EH (cell line): ENCODE measurements around the gene MARCHF9.
"Not testable (repeated sequence)": the region's sequence is repeated elsewhere in the genome, so short reads cannot be mapped to it uniquely, and the experiment has no call there.

ENCODE experiments used
- DNase-seq: peaks from one replicate; pipeline ENCODE4 v3.0.0-alpha.2; 2015; ENCODE audit warnings: low read depth

Gene MARCHF9

DNA sequence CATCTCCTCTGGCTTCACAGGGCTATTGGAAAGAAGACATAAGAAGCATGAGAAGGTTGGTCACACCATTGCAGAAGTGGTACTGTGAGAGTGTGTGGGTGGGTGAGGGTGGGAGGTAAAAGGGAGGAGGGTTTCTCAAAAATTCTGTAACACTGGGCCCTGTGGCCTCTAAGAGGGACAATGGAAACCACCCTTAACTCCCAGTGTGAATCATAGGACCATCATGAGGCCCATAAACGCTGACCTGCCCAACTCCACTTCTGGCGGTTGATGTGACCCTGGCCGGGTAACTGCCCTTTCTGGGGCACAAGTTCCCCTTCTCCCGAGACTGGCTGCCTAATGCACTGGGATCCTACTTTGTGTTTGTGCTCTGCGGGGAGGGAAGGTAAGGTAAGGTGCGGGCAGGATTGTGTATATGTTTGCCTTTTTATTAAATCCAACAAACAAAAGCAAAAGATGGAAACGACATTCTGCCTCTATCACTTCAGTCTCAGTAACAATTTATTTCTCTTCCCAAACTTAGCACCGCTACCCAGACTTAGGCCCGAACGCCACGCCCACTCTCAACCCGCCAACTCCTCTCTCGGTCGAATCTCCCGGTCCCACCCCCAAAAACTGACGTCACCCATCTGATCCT, 16.5 kb downstream of the MARCHF9 start:
- DNase-seq: peak; percentile 93

DNA sequence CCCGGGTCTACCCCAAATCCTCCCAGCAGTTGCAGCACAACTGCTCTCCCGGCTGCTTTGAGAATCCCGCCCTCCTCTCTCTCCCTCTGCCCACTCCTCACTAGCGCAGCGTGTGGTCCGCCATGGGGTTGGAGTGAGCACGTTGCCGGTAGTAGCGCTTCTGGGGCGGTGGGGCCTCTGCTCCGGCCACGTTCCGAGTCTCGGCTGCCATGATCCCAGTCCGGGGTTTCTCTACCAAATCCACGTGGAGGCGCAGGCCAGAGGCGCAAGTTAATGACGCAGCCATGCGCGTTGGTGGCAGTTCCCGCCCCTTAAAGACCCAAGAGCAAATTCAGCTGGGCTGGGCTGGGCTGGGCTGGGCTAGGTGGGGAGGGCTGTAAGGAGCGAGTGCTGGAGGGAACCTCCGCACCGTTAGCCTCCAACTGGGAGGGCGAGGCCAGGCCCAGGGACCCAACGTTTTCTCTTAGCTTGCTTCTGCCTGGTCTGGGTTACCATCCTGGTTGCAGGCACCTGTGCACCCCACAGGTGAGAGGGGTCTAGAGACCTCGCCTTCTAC, 17.0 kb downstream of the MARCHF9 start, which contains the start of gene METTL1:
Gene METTL1 (minus strand): TSS at position 233 of the 556 bp plus-strand sequence. CDS start 22 bp downstream, at position 211.
- DNase-seq: peak; percentile 97

DNA sequence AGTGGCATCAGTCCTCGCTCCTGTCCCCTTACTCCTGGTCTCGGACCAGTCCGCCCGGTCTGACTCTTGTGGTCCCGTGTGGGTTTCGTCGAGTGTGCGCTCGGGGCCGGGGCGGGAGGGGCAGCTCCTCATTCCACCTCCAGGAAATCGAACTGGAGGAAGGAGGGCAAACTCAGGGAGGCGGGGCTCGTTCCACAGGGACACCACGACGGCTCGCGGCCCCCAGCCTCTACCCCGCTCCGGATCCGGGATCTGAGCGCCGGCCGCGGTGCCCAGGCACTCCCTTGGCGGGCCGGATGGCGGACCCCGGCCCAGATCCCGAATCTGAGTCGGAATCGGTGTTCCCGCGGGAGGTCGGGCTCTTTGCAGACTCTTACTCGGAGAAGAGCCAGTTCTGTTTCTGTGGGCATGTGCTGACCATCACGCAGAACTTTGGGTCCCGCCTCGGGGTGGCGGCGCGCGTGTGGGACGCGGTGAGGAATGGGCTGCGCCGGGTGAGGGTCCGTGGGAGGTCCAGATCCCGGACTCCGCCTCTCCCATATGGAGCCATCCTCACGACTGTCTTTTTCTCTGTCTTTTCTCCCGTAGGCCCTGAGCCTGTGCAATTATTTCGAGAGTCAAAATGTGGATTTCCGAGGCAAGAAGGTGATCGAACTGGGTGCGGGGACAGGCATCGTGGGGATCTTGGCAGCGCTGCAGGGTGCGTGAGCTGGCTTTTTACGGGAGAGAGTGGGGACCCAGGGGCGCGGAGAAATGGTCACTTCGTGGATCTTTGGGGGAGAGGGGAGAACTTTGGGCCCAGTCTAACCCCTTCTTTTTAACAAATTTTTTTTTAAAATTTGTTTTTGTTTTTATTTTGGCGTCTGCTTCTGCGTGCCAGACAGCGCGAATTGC, 17.8 kb downstream of the MARCHF9 start, which contains the start of gene EEF1AKMT3:
Gene EEF1AKMT3 (plus strand): TSS at position 186 of the 894 bp plus-strand sequence. CDS start 111 bp downstream, at position 297.
- DNase-seq: peak; percentile 71

DNA sequence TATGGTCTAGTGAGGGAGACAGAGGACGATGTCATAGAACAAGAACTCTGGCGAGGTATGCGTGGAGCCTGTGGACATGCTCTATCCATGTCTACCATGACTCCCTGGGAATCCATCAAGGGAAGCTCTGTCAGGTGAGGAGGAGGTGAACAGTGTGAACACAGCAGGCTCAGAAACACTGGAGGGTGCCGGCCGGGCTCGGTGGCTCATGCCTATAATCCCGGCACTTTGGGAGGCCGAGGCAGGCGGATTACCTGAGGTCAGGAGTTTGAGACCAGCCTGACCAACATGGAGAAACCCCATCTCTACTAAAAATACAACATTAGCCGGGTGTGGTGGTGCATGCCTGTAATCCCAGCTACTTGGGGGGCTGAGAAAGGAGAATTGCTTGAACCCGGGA, 19.7 kb downstream of the MARCHF9 start:
- not testable (repeated sequence) for DNase-seq

DNA sequence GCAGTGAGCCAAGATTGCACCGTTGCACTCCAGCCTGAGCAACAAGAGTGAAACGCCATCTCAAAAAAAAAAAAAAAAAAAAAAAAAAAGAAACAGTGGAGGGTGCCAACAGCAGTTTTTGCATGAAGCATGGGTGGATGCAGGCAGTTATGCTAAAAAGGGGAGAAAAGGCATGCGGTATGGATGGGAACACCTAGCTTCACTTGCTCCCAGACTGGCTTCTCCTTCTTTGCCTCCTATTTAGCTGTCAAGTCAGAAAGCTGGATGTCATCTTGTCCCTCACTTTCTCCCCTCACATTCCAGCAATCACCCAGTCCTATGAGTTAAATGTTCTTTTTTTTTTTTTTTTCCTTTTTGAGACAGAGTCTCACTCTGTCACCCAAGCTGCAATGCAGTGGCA, 20.1 kb downstream of the MARCHF9 start:
- DNase-seq: no peak

DNA sequence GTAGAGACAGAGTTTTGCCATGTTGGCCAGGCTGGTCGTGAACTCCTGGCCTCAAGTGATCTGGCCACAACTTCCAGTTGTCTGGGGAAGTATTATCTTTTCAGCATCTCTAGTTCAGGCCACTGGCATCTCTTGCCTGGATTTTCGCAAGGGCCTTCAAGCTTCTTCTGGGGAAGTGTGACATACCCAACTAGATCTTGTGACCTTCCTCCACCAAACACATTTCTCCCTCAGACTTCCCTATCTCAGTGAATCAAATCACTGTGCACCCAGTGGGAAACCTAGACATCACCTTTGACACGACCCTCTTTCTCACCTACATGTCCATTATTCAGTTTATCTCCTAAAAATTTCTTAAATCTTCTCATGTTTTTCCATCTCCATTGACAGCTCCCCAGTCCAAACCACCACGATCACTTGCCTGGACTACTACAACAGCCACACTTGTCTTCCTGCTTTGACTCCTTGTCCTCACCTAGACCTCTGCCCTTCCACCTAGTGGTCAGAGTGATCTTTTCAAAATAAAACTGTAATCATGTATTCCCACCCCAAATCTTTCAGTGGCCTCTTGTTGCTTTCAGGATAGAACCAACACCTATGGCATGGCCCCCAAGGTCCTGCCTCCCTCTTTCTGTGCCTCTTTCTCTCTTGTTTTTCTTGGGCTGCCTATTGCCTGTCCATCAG, 20.8 kb downstream of the MARCHF9 start:
- DNase-seq: no peak

DNA sequence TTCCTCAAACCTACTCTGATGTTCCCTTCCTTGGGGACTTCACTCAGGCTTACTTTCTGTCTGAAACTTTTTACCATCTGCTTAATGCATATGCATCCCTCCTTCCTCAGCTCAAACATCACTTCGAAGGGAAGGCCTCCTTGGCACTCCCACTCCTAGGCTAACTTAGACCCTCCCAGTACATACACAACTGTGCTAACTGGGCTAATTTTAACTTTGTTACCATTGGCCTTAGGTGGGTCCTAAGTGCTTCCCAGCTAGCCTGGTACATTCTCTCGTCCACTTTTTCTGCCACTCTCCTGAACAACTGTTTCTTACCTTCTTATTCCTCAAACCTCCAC, 21.3 kb downstream of the MARCHF9 start:
- no peak for DNase-seq

DNA sequence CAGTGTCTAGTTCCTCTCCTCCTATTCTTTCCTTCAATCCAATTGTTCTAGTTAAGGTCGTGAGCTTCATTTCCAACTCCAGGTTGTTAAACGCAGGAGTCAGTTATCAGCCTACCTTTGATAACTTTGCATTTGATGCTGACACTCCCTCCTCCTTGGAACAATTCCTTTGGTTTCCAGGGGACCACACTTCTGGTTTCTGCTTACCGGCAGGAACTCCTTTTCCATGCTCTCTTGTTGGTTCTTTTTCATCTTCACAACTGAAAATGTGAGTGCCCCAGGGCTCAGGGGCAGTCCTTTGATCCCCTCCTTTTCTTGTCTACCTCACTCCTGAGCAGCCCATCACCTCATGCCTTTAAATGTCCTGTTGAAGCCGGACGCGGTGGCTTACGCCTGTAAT, 22.5 kb downstream of the MARCHF9 start:
- DNase-seq: no peak

DNA sequence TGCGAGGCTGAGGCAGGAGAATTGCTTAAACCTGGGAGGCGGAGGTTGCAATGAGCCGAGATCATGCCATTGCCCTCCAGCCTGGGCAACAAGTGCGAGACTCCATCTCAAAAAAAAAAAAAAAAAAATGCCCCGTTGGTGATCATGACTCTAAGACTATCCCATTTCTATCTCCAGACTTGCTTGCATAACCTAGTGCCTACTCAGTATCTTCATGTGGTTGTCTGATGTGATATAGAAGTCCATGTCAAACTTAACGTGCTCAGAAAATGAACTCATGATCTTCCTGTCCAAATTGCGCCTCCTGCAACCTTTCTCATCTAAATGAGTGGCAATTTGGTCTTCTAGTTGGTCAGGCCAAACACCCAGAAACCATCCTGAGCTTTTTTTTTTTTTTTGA, 23.0 kb downstream of the MARCHF9 start:
- DNase-seq: no peak

DNA sequence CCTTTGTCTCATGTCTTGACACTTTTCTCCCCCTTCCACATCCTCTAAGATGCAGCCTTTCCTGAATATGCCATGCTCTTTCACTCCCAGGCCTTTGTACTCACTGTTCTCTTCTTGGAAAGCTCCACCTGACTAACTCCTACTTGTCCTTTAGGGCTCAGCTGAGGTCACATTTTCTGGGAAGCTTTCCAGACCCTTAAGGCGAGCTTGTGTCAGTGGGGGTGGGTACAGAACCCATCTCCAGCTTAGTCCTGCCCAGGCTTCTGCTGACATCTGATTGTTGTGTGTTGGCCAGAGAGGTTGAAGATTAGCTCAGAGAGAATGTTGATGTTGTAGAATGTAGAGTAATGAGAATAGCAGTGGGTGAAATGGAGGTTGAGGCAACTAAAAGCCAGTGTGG, 24.8 kb downstream of the MARCHF9 start:
- peak; percentile 42 for DNase-seq

DNA sequence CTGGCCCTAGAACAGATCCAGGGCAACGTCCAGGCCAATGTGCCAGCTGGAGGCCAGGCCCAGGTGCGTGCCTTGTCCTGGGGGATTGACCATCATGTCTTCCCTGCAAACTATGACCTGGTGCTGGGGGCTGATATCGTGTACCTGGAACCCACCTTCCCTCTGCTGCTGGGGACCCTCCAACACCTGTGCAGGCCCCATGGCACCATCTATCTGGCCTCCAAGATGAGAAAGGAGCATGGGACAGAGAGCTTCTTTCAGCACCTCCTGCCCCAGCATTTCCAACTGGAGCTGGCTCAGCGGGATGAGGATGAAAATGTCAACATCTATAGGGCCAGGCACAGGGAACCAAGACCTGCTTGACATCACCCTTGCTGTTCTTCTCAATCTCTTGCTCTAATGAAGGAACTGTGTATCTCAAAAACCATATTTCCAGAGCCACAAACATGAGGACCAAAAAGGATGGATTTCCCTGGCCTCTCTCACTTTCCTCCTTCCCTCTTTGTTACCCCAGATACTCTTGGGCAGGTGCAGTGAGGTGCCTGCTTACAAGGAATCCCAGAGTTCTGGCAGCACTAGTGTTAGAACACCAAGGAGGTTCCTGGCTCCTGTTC, 25.5 kb downstream of the MARCHF9 start:
- no peak for DNase-seq

DNA sequence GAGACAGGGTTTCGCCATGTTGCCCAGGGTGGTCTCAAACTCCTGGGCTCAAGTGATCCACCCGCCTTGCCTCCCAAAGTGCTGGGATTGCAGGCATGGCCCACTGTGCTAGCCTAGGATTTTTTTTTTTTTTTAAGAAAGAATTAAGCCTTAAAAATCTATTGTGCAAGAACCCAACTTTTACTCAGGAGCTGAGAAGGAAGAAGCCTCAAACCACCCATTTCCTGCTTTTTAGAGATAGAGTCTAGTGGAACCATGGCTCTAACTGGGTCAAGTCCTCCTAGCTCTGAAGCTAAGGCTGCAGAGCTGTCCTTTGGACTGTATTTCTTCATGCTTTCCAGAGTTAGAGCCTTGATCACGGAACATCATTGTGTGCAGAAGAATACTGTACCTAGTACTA, 26.3 kb downstream of the MARCHF9 start:
- DNase-seq: no peak

DNA sequence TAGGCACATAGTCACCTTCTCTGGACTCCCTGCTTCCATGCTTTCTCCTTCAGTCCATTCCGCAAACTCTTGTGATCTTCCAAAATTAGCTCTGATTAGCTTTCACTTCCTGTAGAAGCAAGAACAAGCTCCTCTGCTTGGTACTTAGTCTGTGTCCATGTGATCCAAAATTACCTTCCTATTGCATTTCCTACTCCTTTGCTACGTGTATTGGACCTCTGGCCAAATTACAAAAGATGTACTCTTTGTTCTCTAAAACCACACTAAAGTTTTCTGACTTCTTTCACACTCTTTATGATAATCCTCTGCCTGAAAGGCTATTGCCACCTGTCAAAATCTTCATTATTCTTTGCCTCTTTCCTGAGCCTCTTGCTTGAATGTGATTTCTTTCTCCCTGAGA, 26.9 kb downstream of the MARCHF9 start:
- DNase-seq: no peak

DNA sequence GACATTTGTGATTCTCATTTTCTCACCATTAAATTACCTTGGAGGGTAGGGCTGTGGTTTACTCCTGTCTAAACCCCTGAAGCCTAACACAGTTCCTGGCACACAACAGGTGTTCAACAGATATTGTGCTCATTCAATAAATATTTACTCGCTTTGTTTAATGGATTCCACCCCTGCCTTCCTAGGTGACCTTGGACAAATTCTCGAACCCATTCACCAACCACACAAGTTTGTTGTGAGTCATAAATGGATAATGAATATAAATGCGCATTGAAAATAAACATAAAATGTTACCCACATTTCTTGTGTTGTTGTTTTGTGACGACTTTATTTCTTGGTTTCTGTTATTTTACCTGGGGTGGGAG, 27.3 kb downstream of the MARCHF9 start:
- DNase-seq: no peak

DNA sequence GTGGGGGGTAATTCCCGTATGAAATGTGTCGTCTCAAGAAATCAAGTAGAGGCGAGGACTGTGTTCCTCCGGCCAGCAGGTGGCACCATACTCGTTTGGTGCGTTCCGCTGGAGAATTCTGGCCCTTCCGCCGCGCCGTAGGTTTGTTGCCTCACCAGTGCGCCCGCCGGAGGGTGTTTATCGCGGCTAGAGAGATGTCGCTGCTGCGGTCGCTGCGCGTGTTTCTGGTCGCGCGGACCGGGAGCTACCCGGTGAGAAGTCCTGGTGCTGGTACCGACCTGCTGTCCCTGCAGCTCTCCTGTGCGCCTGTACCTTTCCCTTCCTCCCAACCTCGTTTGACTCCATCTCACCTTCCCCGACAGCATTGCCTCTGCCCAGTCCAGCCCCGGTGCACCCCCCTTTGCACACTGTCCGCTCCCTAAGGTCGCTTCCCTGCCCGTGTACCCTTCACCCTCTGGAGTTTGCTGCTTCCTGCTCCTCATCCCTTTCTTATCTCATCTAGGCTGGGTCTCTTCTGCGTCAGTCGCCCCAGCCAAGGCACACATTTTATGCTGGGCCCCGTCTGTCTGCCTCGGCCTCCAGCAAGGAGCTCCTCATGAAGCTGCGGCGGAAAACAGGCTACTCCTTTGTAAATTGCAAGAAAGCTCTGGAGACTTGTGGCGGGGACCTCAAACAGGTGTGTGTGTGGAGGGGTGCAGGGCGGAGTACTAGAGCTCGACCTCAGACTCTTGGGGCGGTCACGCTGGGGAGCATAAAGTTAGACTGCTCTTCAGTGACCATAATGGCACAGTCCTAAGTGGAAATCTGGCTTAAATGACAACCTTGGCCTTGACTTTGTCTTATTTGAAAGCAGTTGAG, 27.9 kb downstream of the MARCHF9 start, which contains the start of gene TSFM:
Gene TSFM (plus strand): TSS at position 180 of the 858 bp plus-strand sequence. CDS start 15 bp downstream, at position 195.
- DNase-seq: peak; percentile 90

DNA sequence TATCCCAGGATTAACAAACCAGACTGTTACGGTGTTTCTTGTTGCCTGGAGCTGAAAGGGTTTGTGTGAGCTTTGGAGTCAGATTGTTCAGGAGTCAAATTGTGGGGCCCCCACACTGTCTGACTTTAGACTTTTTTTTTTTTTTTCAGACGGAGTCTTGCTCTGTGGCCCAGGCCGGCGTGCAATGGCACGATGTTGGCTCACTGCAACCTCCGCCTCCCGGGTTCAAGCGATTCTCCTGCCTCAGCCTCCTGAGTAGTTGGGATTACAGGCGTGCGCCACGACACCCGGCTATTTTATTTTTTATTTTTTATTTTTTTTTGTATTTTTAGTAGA, 28.5 kb downstream of the MARCHF9 start:
- no peak for DNase-seq

DNA sequence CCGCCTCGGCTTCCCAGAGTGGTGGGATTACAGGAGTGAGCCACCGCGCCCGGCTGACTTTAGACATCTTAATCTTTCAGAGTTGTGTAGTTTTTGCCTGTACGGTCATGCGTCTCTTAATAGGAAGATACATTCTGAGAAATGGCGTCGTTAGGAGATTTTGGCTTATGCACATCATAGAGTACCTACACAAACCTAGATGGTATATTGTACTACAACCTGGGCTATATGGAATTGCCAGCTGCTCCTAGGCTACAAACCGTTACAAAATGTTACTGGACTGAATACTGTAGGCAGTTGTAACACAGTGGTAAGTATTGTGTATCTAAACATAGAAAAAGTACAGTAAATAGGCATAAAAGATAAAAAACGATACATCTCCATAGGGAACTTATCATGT, 29.0 kb downstream of the MARCHF9 start:
- no peak for DNase-seq

DNA sequence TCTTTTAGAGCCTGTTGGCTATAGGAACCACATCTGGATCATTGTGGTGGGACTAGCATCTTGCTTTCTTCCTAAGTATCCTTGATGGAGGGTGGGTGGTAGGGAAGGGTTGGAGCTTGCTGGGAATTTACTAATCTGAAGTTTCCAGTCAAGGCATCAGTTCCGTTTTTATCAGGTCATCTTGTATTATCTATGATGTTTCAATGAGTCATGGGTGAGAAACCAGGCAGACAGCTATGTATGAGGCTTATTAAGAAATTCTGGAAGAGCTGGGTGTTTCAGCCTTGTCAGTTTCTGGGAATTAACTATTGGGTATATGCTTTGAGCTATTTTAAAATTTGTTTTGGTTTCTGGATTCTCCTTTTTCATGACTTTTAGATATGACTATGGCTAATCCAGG, 39.0 kb downstream of the MARCHF9 start:
- DNase-seq: peak; percentile 90

DNA sequence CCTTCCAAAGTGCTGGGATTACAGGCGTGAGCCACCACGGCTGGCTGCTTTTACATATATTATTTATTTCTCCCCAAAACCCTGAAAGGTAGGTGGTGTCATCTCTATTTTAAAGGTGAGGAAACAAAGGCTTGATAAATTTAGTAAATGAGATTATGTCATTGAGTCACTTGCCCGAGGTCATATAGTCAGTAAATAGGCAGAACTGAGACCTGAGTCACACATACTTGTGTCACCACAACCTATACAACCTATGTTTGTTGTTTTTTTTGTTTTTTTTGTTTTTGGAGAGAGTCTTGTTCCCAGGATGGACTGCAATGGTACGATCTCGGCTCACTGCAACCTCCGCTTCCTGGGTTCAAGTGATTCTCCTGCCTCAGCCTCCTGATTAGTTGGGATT, 40.5 kb downstream of the MARCHF9 start:
- peak; percentile 60 for DNase-seq

DNA sequence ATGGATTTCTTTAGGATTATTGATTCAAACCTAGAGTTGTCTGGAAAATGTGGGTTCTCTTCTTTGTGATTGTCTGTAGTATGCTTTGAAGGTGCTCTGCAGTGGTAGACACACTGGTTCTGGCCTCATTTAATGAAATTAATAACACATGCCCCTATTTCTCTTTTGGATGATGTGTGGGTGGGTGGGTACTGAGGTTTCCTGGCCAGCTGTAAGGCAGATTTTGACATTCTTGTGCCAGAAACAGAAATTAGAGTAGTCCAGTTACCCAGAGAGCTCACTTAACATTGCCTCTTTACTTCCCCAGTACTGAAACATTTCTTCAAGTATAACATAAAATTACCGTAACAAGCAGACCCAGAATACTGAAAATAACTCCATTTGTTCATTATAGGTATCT, 42.1 kb downstream of the MARCHF9 start:
- DNase-seq: no peak

DNA sequence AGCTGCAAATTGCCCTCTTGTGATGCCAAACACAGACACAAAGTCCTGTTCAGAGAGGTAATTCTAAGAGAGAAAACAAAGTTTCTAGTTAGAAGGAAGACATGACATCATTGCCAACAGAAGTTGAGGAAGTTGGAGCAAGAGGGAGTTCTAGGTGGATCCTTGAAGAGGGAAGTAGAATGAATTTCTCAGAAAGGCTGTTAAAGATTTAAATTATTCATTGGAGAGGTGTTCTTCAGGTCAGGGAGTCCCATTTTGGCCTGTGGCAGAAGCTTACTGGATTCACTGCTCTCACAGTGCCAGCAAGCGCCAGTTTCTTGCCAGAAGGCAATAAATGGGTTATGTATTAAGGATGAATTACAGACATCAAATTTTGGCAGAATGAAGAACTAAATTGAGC, 43.0 kb downstream of the MARCHF9 start:
- no peak for DNase-seq
